B cell (primary cell): Measurements from ENCODE around the gene STX5. TPM values are rescaled to one million over a fixed set of nuclear protein-coding genes. Genes with fewer than 3 reads are reported as not detected.
A peak's percentile ranks its signal among the peaks of the same experiment; 100 is the strongest.

Source experiments
- ATAC-seq: fragments of 200-7000 bp; cut with Tn5 transposase; one replicate; pipeline ENCODE4 v1.10.0; 2021; ENCODE audit warnings: low read depth, mild to moderate bottlenecking, moderate number of reproducible peaks, moderate library complexity
- CTCF ChIA-PET: fragments of 350-600 bp; sonication (Branson Sonifier 250); formaldehyde crosslinking; loops from one replicate; lab custom pipeline; 2021; ENCODE audit warnings: antibody characterized with exemption, inconsistent platforms; lab: Charles Lee
- POLR2A ChIA-PET: fragments of 350-600 bp; sonication (Branson Sonifier 250); formaldehyde crosslinking; loops from one replicate; lab custom pipeline; 2021; ENCODE audit warnings: antibody characterized with exemption; lab: Charles Lee
- DNase-seq: peaks from one replicate; pipeline ENCODE4 v3.0.0; 2013
- H2AFZ ChIP-seq: 2 replicates; pipeline ENCODE4 v1.6.1; 2012; ENCODE audit warnings: mild to moderate bottlenecking, low read depth, low read length; ENCODE audit not compliant: insufficient read depth, poor library complexity, severe bottlenecking
- H3K27ac ChIP-seq, 2 donors: 1 replicate in 1 of 2; 2 replicates in 1 of 2; pipeline ENCODE4 v1.5.1; 2012 to 2013; ENCODE audit warnings: low read length in 2 of 2, mild to moderate bottlenecking in 2 of 2, moderate library complexity in 1 of 2
- H3K27me3 ChIP-seq, 4 experiments: fragments of 200-600 bp in 1 of 4; sonication (generic) in 1 of 4; replicated peaks in 1 of 4; 1 replicate in 2 of 4; 2 replicates in 2 of 4; pipeline versions ENCODE4 v1.6.1 to v1.7.0; 2013 to 2016; ENCODE audit warnings: low read length in 3 of 4, mild to moderate bottlenecking in 2 of 4, mixed read lengths in 1 of 4, moderate library complexity in 1 of 4; ENCODE audit not compliant: insufficient read depth in 4 of 4, control insufficient read depth in 3 of 4; ENCODE audit errors: control extremely low read depth in 1 of 4
- H3K36me3 ChIP-seq, 2 experiments: replicated peaks in 1 of 2; 1 replicate in 1 of 2; 2 replicates in 1 of 2; pipeline versions ENCODE4 v1.6.1 to v1.7.1; 2013; ENCODE audit warnings: low read length in 1 of 2; ENCODE audit not compliant: insufficient read depth in 2 of 2, control insufficient read depth in 1 of 2; ENCODE audit errors: control extremely low read depth in 1 of 2, extremely low read depth in 1 of 2
- H3K4me1 ChIP-seq, 2 donors: fragments of 200-600 bp in 1 of 2; sonication (generic) in 1 of 2; 1 replicate in 1 of 2; 2 replicates in 1 of 2; pipeline versions ENCODE4 v1.5.1 to v1.6.1; 2013 to 2017; ENCODE audit warnings: low read length in 2 of 2; ENCODE audit not compliant: control insufficient read depth in 2 of 2, insufficient read depth in 2 of 2
- H3K4me2 ChIP-seq: replicated peaks from 2 replicates; pipeline ENCODE3; 2012; ENCODE audit warnings: mild to moderate bottlenecking, low read depth, low read length; ENCODE audit not compliant: poor library complexity, severe bottlenecking
- H3K4me3 ChIP-seq, 5 experiments: fragments of 200-600 bp in 1 of 5; sonication (generic) in 1 of 5; 1 replicate in 3 of 5; 2 replicates in 2 of 5; pipeline versions ENCODE4 v1.5.1 to v1.7.0; 2011 to 2016; ENCODE audit warnings: low read length in 4 of 5, mild to moderate bottlenecking in 4 of 5, low read depth in 2 of 5, control low read depth in 1 of 5, moderate library complexity in 1 of 5; ENCODE audit not compliant: insufficient read depth in 1 of 5; ENCODE audit errors: control extremely low read depth in 1 of 5, extremely low read depth in 1 of 5
- H3K79me2 ChIP-seq: fragments of 200-600 bp; sonication (generic); one replicate; pipeline ENCODE4 v1.6.0; 2016; ENCODE audit warnings: low read length; ENCODE audit not compliant: control insufficient read depth, insufficient read depth
- H3K9ac ChIP-seq: fragments of 200-600 bp; sonication (generic); 2 replicates; pipeline ENCODE4 v1.6.1; 2017; ENCODE audit warnings: mild to moderate bottlenecking, low read length, moderate library complexity
- H3K9me3 ChIP-seq, 3 donors: one replicate each; pipeline versions ENCODE4 v1.6.1 to v1.7.1; 2013; ENCODE audit warnings: low read length in 2 of 3; ENCODE audit not compliant: control insufficient read depth in 2 of 3, insufficient read depth in 1 of 3; ENCODE audit errors: control extremely low read depth in 1 of 3
- H4K20me1 ChIP-seq: 2 replicates; pipeline ENCODE4 v1.6.0; 2012; ENCODE audit warnings: mild to moderate bottlenecking, low read length; ENCODE audit not compliant: insufficient read depth, control insufficient read depth, poor library complexity, severe bottlenecking
- H3K27ac Mint-ChIP-seq: one replicate; pipeline ENCODE4 v1.8.0; 2021; ENCODE audit warnings: mixed read lengths
- H3K27me3 Mint-ChIP-seq: one replicate; pipeline ENCODE4 v1.8.0; 2021; ENCODE audit warnings: mixed read lengths
- H3K4me1 Mint-ChIP-seq: one replicate; pipeline ENCODE4 v1.8.0; 2021; ENCODE audit warnings: mixed read lengths
- H3K4me3 Mint-ChIP-seq: one replicate; pipeline ENCODE4 v1.8.0; 2021; ENCODE audit warnings: mixed read lengths
- H3K9me3 Mint-ChIP-seq: one replicate; pipeline ENCODE4 v1.8.0; 2022; ENCODE audit warnings: mixed read lengths; ENCODE audit not compliant: insufficient read depth
- EZH2 ChIP-seq: IDR thresholded peaks from 2 replicates; pipeline ENCODE4 v1.6.1; 2012; ENCODE audit warnings: borderline replicate concordance, low read depth, mild to moderate bottlenecking, moderate library complexity, low read length; ENCODE audit not compliant: insufficient read depth, poor library complexity, severe bottlenecking
- WGBS: methylation state at CpG from one replicate; pipeline ENCODE4 v1.1.5; 2013; ENCODE audit warnings: missing lambda C conversion rate; ENCODE audit not compliant: insufficient coverage; 5-methylcytosine and 5-hydroxymethylcytosine counted together
- intact Hi-C: fragments of 100-400 bp; cut with micrococcal nuclease; formaldehyde crosslinking; loops from one replicate; pipeline ENCODE4 v1.10.0; 2022
- polyA plus RNA-seq: library from polyadenylated mRNA; depleted of rRNA; stranded (reverse); fragments of >200 nt; gene quantifications from 2 replicates; pipeline ENCODE4 v1.2.3, GENCODE V29; 2012
- small RNA-seq: library from RNA; depleted of rRNA; stranded (forward); fragments of <200 nt; gene quantifications from one replicate; pipeline ENCODE3, GENCODE V24; 2012; ENCODE audit warnings: low replicate concordance, low read depth; ENCODE audit not compliant: insufficient read length
- total RNA-seq, 2 donors: library from RNA; stranded (reverse); fragments of 120-200 nt in 1 of 2; gene quantifications; 1 replicate in 1 of 2; 2 replicates in 1 of 2; pipeline versions ENCODE4 v1.2.3 to v1.2.4, GENCODE V29; 2013 to 2022
- TF ChIP-seq, protein P1 (sequence below): fragments of 200-600 bp; IDR thresholded peaks from one replicate; pipeline ENCODE4 v1.8.0; 2022; ENCODE audit warnings: antibody characterized with exemption, mild to moderate bottlenecking

Gene STX5
- total and polyA plus RNA-seq, 2 donors (not counting 1 experiment from before 2014, with no cell fraction given) = 41.0 to 99.1 TPM

DNA sequence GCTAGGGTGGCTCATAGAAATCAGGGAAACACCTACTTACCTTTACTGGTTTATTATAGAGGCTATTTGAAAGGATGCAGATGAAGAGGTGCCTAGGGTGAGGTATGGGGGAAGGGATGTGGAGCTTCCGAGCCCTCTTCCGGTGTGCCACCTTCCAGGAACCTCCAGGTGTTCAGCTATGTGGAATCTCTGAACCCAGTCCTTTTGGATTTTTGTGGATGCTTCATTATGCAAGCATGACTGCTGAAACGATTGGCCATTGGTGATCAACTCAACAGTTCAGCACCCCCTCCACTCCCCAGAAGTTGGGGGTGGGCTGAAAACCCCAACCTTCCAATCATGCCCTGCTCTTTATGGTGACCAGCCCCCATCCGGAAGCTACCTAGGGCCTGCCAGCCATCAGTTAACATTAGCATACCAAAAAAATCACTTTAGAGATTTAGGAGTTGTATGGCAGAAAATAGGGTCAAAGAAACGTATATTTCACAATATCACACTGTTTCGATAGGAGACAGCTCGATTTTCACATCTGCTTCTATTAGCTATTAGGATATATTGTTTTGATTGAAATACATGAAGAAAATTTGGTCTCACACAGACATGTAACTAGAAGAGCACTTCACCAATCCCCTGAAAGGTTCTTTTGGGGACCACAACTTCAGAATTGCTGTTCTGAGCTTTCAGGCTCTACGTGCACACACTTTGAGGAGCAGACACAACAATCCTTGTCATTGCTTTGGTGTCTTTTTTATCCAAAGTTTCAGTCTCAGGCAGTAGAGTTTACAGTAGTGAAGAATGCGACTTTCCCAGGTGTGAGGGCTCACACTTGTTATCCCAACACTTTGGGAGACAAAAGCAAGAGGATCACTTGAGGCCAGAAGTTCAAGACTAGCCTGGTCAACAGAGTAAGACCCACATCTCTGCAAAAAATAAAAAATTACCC lies 73.7 kb downstream of the STX5 start:
- H3K4me1 ChIP-seq = peaks cover 16 to 30% of the 10 kb centered on the region in 2 donors
- no peaks in the 10 kb centered on the region for H3K27me3 ChIP-seq
- H3K4me2 ChIP-seq = no peak overlapping the region
- Mint-ChIP-seq H3K4me1 (peaks cover 30% of the 10 kb centered on the region), H3K27me3 (no peaks in the 10 kb centered on the region), H3K27ac (no peak overlapping the region), H3K4me3 (no peak overlapping the region), H3K9me3 (no peaks in the 10 kb centered on the region)
- H3K9me3 ChIP-seq = no peaks in the 10 kb centered on the region
- no peak for TF ChIP-seq EZH2
- TF ChIP-seq, protein P1, sequence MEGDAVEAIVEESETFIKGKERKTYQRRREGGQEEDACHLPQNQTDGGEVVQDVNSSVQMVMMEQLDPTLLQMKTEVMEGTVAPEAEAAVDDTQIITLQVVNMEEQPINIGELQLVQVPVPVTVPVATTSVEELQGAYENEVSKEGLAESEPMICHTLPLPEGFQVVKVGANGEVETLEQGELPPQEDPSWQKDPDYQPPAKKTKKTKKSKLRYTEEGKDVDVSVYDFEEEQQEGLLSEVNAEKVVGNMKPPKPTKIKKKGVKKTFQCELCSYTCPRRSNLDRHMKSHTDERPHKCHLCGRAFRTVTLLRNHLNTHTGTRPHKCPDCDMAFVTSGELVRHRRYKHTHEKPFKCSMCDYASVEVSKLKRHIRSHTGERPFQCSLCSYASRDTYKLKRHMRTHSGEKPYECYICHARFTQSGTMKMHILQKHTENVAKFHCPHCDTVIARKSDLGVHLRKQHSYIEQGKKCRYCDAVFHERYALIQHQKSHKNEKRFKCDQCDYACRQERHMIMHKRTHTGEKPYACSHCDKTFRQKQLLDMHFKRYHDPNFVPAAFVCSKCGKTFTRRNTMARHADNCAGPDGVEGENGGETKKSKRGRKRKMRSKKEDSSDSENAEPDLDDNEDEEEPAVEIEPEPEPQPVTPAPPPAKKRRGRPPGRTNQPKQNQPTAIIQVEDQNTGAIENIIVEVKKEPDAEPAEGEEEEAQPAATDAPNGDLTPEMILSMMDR = no peak
- peaks cover 8% of the 10 kb centered on the region for H4K20me1 ChIP-seq
- ChIA-PET CTCF (interaction anchor here (1.4 to 1.6 kb wide), 2 partner anchors 10 to 11 kb away, joined by 3 to 4 read pairs; no protein-coding TSS in a partner anchor), POLR2A (no interaction called here)
- peaks cover 26% of the 10 kb centered on the region for H3K79me2 ChIP-seq
- intact Hi-C loops = no loop called here
- H2AFZ ChIP-seq = no peak overlapping the region
- H3K36me3 ChIP-seq = no peaks in the 10 kb centered on the region
- no peak overlapping the region for H3K9ac ChIP-seq
- H3K27ac ChIP-seq = no peak overlapping the region
- ATAC-seq = no peak
- 86% methylated on average over 4 of the region's 9 CpGs for WGBS
- no peak for DNase-seq
- no peak overlapping the region for H3K4me3 ChIP-seq

Small RNA genes lying within 50 kb of the gene (small RNA-seq; reads per million reads assigned to genes)
- not detected for gene MIR6514
- not detected for gene RF00099
- gene RNU6-118P = not detected
- not detected for gene SNORD22
- gene SNORD26 = not detected
- gene SNORD27 = not detected
- gene SNORD28 = not detected
- gene SNORD30 = 108,111 reads per million, percentile 100 among the genes with 10 or more reads in this experiment

Other genes with a start within 250 kb of the STX5 start
- gene TUT1, start 240.5 kb downstream of the STX5 start, total RNA-seq = 33.8 and 47.7 TPM in 2 replicates
- gene TUT1, start 240.5 kb downstream of the STX5 start, polyA plus RNA-seq = 31.1 and 31.6 TPM in 2 replicates
- gene MTA2, start 230.2 kb downstream of the STX5 start, total RNA-seq = 127 and 139 TPM in 2 replicates
- gene MTA2, start 230.2 kb downstream of the STX5 start, polyA plus RNA-seq = 37.2 and 46.9 TPM in 2 replicates
- 127 and 135 TPM in 2 replicates for gene EML3, start 219.3 kb downstream of the STX5 start, total RNA-seq
- gene EML3, start 219.3 kb downstream of the STX5 start, polyA plus RNA-seq = 128 and 170 TPM in 2 replicates
- gene ROM1, start 218.8 kb downstream of the STX5 start, total RNA-seq = 0.68 and 2.0 TPM in 2 replicates
- 1.3 and 1.7 TPM in 2 replicates for gene ROM1, start 218.8 kb downstream of the STX5 start, polyA plus RNA-seq
- 63.1 and 66.6 TPM in 2 replicates for gene B3GAT3, start 210.1 kb downstream of the STX5 start, total RNA-seq
- gene B3GAT3, start 210.1 kb downstream of the STX5 start, polyA plus RNA-seq = 88.9 and 89.3 TPM in 2 replicates
- gene GANAB, start 185.4 kb downstream of the STX5 start, total RNA-seq = 190 and 204 TPM in 2 replicates
- gene GANAB, start 185.4 kb downstream of the STX5 start, polyA plus RNA-seq = 98.7 and 139 TPM in 2 replicates
- gene INTS5, start 178.7 kb downstream of the STX5 start, total RNA-seq = 21.3 and 22.7 TPM in 2 replicates
- 8.7 and 14.3 TPM in 2 replicates for gene INTS5, start 178.7 kb downstream of the STX5 start, polyA plus RNA-seq
- 48.1 and 52.0 TPM in 2 replicates for gene C11orf98, start 166.8 kb downstream of the STX5 start, total RNA-seq
- 41.5 and 46.3 TPM in 2 replicates for gene C11orf98, start 166.8 kb downstream of the STX5 start, polyA plus RNA-seq
- gene CSKMT, start 166.7 kb downstream of the STX5 start, total RNA-seq = 57.3 and 78.7 TPM in 2 replicates
- gene CSKMT, start 166.7 kb downstream of the STX5 start, polyA plus RNA-seq = 21.3 and 39.0 TPM in 2 replicates
- gene UQCC3, start 160.4 kb downstream of the STX5 start, total RNA-seq = 6.5 and 8.9 TPM in 2 replicates
- gene UQCC3, start 160.4 kb downstream of the STX5 start, polyA plus RNA-seq = 2.8 and 5.6 TPM in 2 replicates
- 32.5 and 33.3 TPM in 2 replicates for gene LBHD1, start 159.8 kb downstream of the STX5 start, total RNA-seq
- 19.3 and 23.3 TPM in 2 replicates for gene LBHD1, start 159.8 kb downstream of the STX5 start, polyA plus RNA-seq
- gene UBXN1, start 153.0 kb downstream of the STX5 start, total RNA-seq = 186 and 193 TPM in 2 replicates
- 180 and 289 TPM in 2 replicates for gene UBXN1, start 153.0 kb downstream of the STX5 start, polyA plus RNA-seq
- gene LRRN4CL, start 142.5 kb downstream of the STX5 start, total RNA-seq = 0.15 and 0.25 TPM in 2 replicates
- 0.03 TPM in 1 of 2 replicates, not detected in the other for gene LRRN4CL, start 142.5 kb downstream of the STX5 start, polyA plus RNA-seq
- gene BSCL2, start 124.6 kb downstream of the STX5 start, total RNA-seq = 49.2 and 56.3 TPM in 2 replicates
- gene BSCL2, start 124.6 kb downstream of the STX5 start, polyA plus RNA-seq = 38.5 TPM in 2 replicates
- 0.95 and 2.1 TPM in 2 replicates for gene GNG3, start 124.4 kb downstream of the STX5 start, total RNA-seq
- gene GNG3, start 124.4 kb downstream of the STX5 start, polyA plus RNA-seq = 5.5 and 8.0 TPM in 2 replicates
- 70.4 and 78.2 TPM in 2 replicates for gene HNRNPUL2, start 104.6 kb downstream of the STX5 start, total RNA-seq
- 14.6 and 15.7 TPM in 2 replicates for gene HNRNPUL2, start 104.6 kb downstream of the STX5 start, polyA plus RNA-seq
- gene TTC9C, start 103.6 kb downstream of the STX5 start, total RNA-seq = 56.3 and 57.9 TPM in 2 replicates
- 33.5 and 36.7 TPM in 2 replicates for gene TTC9C, start 103.6 kb downstream of the STX5 start, polyA plus RNA-seq
- 22.0 and 24.8 TPM in 2 replicates for gene ZBTB3, start 77.9 kb downstream of the STX5 start, total RNA-seq
- 3.8 and 8.7 TPM in 2 replicates for gene ZBTB3, start 77.9 kb downstream of the STX5 start, polyA plus RNA-seq
- gene POLR2G, start 70.5 kb downstream of the STX5 start, total RNA-seq = 76.8 and 78.7 TPM in 2 replicates
- 113 and 129 TPM in 2 replicates for gene POLR2G, start 70.5 kb downstream of the STX5 start, polyA plus RNA-seq
- gene TAF6L, start 60.7 kb downstream of the STX5 start, total RNA-seq = 43.2 and 48.2 TPM in 2 replicates
- 28.2 and 75.1 TPM in 2 replicates for gene TAF6L, start 60.7 kb downstream of the STX5 start, polyA plus RNA-seq
- gene TMEM179B, start 44.6 kb downstream of the STX5 start, total RNA-seq = 62.3 and 71.5 TPM in 2 replicates
- 43.2 and 64.3 TPM in 2 replicates for gene TMEM179B, start 44.6 kb downstream of the STX5 start, polyA plus RNA-seq
- 15.6 and 16.2 TPM in 2 replicates for gene TMEM223, start 40.0 kb downstream of the STX5 start, total RNA-seq
- gene TMEM223, start 40.0 kb downstream of the STX5 start, polyA plus RNA-seq = 6.0 and 12.0 TPM in 2 replicates
- gene NXF1, start 26.6 kb downstream of the STX5 start, total RNA-seq = 161 TPM in 2 replicates
- 242 and 262 TPM in 2 replicates for gene NXF1, start 26.6 kb downstream of the STX5 start, polyA plus RNA-seq
- 1.1 TPM in 1 of 2 replicates, not detected in the other for gene TEX54, start 790 bp upstream of the STX5 start, total RNA-seq
- not detected in 2 replicates for gene TEX54, start 790 bp upstream of the STX5 start, polyA plus RNA-seq
- gene WDR74, start 7.5 kb upstream of the STX5 start, total RNA-seq = 131 and 136 TPM in 2 replicates
- 122 and 148 TPM in 2 replicates for gene WDR74, start 7.5 kb upstream of the STX5 start, polyA plus RNA-seq
- 148 and 175 TPM in 2 replicates for gene SLC3A2, start 48.8 kb upstream of the STX5 start, total RNA-seq
- 92.0 and 102 TPM in 2 replicates for gene SLC3A2, start 48.8 kb upstream of the STX5 start, polyA plus RNA-seq
- gene CHRM1, start 89.3 kb upstream of the STX5 start, total RNA-seq = not detected in 2 replicates
- not detected in 2 replicates for gene CHRM1, start 89.3 kb upstream of the STX5 start, polyA plus RNA-seq
- not detected in 2 replicates for gene SLC22A6, start 152.9 kb upstream of the STX5 start, total RNA-seq
- not detected in 2 replicates for gene SLC22A6, start 152.9 kb upstream of the STX5 start, polyA plus RNA-seq
- gene SLC22A8, start 183.8 kb upstream of the STX5 start, total RNA-seq = not detected in 2 replicates
- not detected in 2 replicates for gene SLC22A8, start 183.8 kb upstream of the STX5 start, polyA plus RNA-seq